ENCODE data around the gene GSTO2.
"Not testable (repeated sequence)": the region's sequence is repeated elsewhere in the genome, so short reads cannot be mapped to it uniquely, and the experiment has no call there.

Gene GSTO2

DNA sequence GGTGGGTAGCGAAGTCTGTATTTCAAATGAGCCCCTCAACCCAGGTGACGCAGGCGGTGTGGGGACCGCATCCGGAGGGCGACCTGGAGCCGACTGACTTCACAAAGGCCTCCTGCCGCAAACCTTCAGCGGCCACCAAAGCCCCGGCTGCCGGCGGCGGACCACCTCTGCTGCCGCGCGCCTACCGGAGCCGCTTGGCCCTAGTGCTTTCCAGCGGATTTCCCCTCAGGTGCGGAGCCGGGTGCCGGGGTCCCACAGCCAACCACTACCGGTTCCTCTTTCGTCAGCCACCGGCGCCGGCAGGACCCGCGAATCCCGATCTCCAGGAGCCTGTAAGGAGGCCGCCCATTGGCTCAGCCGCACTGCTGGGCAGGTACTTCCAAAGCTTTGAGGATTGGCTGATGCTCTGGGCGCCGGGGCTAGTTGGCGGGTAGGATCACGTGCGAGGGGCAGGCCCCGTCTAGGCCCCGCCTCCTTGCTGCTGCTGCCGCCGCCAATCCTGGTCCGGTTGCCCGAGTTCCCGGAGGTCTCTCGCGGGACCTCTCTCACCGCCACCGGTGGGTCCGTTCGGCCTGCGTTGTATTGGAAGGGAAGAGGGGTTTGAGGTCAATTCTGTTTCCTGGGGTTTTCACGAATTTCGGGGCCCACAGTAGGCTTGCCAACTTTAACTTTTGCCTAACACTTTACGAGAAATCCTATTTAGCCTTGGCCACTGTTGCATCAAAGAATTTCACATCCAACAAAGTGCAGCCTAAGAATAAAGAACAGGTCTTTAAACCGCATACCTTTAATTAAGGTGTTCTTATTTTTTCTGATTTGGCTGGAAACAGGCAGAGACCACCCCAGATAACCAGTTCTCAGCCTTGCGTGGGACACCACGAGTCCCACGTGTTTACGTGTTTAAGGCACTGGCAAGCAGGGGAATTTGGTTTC, at the start of gene GSTO2:
Gene GSTO2 (plus strand): TSS at position 472 of the 933 bp plus-strand sequence. CDS start 5,732 bp downstream, outside the sequence.
- DNase-seq = peak; percentile 95

DNA sequence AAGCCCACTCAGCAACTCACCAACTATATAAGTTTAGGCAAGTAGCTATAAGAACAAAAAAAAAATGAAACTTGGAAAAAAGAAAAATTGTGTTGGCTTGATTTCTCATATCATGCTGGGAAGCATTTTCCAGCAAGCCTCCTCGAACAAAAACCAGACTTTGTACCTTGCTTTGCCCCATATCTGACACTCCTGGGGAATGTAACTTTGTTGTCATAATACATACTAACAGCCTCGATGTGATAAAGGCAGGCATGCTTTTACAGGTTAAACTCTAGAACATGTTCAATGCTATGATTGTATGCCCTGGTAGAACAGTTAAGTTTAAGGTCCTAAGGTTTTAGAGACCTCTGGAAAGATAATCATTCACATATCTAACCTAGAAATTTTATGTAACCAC, 48.5 kb upstream of the GSTO2 start:
- DNase-seq = no peak

DNA sequence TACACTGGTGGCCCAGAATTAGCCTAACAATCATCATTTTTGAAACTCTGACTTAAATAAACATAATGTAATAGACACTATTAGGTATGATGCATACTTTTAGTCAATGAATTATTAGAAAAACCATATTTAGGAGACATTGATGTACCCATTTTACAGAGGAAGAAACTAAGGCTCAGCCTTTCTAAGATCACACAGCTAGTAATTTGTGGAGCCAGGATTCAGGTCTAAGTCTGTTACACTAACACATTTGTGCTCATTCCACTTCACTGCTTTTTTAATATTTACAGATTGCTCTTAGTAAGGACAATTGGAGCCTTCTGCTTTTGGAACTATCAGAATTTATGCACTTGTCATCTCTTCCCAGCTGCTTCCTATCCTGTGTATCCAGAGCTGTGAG, 45.7 kb upstream of the GSTO2 start:
- no peak for DNase-seq

DNA sequence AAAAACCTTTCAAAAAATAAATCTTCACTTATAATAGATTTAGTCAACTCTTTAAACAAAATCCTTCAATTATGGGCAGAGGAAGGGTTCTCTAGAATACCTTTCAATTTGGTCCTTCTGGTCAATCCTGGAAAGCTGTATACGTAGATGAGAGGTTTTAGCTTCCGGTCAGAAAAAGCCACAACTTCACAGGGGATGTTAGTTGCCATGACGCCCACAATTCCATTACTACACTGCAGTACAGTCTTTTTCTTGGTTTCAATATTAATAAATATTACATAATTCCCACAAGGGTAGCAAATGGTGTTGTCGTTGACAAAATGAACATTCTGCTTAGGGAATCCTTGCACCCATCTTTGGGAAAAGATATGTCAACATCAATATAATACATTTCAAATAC, 38.5 kb upstream of the GSTO2 start:
- no peak for DNase-seq

DNA sequence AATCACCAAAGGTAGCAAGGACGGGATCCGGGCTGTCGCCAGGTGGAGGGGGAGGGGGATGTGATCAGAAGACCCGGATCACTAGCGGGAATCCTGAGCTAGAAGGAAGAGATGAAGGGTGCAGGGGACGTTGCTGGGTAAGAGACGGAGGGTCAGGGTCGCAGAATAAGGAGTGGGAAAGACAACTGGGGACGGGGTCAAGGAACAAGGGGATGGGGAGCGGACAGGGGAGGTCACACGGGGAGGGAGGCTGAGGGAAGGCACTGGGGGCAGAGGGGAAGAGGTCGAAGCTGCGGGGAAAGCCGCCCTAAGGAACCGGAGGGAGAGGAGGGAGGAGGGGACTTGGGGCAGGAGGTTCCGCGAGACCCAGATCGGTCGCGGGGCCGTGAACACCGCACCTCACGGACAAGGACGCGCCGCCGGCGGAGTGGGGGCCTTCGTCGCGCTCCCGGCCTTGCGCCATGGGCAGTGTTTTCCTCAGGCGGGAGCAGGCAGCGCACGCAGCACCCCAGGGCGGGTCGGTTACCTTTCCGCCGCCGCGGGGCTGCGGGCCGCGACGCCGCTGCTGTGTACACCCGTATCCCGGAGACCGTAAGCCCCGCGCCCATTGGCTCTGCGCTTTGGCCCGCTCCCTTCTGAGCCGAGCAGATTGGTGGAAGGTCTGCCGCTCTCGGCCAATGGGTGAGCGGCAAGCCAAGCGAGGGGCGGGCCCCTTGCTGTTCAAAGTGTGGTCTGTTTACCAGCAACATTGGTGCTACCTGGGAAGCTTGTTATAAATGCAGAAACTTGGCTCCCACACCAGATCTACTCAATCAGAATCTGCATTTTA, 37.0 kb upstream of the GSTO2 start, which contains the start of gene CFAP43:
Gene CFAP43 (minus strand): TSS at position 581 of the 829 bp plus-strand sequence. CDS start 118 bp downstream, at position 463.
- peak; percentile 79 for DNase-seq

DNA sequence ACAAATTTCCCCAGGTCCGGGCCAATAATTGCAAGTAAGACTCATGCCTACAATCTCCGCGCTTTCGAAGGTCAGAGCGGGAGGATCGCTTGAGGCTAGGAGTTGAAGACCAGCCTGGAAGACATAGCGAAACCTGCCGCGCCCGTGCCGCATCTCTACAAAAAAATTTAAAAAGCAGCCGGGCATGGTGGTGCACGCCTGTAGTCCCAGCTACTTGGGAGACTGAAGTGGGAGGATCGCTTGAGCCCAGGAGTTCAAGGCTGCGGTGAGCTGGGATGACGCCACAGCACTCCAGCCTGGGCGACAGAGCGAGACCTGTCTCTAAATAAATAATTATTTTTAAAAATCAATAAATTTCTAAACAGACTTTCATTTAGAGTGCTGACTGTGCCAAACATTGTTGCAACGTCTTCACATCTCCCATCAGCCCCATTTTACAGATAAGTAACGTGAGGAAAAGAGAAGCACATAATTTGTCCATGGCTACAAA, 36.3 kb upstream of the GSTO2 start:
- DNase-seq = no peak

DNA sequence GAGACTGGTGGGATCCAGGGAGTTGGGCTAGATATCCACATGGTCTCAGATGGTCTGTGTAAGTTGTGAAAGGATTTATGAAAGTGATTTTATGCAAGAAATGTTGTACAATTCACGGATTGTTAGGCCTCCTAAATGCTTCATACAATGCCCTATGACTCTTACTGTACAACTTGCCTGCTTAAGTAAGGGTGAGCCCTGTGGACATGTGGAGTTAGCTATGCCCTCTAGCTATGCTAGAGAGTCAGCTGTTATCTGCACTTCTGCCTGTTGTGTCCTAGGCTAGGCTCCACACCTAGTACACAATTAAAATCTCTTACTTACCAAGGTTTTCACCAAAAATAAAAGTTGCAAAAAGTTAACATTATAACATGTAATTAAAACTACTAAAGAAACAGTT, 35.2 kb upstream of the GSTO2 start:
- no peak for DNase-seq

DNA sequence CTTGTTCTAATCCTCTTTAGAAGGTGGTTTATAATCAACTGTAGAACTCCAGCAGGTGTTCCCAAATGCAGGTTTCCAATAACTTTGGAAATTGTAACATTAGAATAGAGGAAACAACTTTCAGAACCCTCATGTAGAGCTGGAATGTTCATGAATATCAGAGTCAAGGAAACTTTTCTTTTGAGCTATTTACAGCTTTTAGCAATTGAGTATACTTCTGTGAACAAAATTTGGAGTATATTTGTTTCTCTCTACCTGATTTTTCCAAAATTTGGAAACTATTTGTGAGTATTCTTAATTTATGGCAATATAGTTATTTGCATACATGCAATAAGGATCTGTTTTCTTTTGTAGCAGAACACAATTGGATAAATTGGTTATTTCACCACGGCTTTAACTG, 34.0 kb upstream of the GSTO2 start:
- DNase-seq = no peak

DNA sequence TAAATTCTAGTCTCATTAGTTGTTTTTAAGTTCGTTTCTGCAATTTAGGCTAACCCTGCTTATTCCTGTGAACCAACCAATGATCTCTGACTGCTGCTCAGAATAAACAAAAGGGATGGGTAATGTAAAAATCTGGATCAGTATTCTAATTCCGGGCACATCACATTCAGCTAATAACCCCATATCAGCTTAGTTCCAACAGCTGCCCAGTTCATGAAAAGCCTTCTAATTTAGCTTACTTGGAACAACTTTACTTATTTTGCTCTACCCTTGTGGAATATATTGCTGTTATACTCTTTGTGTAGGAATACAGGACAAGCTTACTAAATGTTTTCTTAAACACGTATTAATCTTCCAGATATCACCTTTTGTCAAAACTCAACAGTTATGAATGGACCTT, 33.2 kb upstream of the GSTO2 start:
- DNase-seq = no peak

DNA sequence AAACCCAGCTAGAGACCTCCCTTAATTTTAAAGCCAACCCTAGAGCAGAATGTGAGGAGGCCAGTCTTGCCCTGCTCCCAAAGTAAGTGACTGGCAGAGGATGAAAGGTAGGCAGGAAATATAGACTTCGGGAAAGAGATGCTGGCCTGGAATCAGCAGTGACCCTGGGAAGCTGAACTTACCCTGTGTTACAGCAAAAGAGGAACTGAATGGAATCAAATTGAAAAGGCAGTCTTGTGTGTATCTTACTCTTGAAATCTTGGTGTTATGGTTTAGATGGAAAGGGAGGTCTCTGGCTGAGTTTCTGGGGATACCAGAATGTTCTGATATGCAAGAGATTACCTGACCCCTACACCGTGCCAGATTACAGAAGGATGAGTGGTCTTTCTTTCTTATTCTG, 28.9 kb upstream of the GSTO2 start:
- no peak for DNase-seq

DNA sequence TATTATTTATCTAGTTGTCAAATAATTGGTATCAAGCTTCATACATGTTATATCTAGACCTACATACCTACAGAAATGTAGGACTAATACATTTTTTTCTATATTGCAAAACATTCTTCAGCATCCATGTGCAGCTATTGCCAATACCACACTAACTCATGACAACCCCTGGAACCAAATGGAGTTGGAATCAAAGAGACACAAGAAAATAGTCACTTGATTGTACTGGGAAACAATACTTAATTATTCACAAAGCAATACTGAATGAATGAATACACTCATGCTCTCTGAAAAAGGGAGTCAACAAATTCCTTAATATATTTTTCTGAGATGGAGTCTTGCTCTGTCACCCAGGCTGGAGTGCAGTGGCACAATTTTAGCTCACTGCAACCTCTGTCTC, 26.4 kb upstream of the GSTO2 start:
- no peak for DNase-seq

DNA sequence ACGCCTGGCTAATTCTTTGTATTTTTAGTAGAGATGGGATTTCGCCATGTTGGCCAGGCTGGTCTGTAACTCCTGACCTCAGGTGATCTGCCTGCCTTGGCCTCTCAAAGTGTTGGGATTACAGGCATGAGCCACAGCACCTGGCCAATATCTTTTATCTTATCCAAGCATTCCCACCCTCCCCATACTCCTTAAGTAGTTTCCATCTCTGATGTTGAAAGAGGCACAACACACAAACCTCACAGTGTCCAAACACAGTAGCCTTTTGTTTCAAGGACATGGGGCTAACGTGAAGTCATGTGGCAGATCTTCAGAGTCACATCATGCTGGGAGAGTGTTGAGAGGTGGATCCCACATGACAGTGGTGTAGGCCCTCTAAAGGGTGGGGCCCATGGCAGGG, 26.0 kb upstream of the GSTO2 start:
- not testable (repeated sequence) for DNase-seq

DNA sequence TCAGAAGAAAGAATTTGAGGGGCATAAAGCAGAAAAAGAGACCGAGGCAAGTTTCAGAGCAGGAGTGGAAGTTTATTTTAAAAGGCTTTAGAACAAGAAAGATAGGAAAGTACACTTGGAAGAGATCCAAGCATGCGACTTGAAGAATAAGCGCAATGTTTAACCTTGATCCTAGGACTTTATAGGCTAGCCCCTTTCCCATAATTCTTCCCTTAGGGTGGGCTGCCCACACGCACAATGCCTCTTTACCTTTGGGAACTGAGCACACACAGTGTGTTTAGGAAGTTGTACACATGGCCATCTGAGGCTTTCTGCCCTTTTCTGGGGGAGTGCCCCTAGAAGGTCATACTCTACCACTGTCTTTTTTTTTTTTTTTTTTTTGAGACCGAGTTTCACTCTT, 25.5 kb upstream of the GSTO2 start:
- DNase-seq = no peak

DNA sequence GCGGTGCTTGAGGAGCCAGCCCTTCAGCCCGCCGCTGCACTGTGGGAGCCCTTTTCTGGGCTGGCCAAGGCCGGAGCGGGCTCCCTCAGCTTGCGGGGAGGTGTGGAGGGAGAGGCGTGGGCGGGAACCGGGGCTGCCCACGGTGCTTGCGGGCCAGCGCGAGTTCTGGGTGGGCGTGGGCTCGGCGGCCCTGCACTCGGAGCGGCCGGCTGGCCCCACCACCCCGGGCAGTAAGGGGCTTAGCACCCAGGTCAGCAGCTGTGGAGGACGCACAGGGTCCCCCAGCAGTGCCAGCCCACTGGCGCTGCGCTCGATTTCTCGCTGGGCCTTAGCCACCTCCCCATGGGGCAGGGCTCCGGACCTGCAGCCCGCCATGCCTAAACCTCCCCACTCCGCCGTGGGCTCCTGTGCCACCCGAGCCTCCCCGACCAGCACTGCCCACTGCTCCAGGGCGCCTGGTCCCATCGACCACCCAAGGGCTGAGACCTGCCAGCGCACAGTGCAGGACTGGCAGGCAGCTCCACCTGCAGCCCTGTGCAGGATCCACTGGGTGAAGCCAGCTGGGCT, 23.8 kb upstream of the GSTO2 start:
- DNase-seq = no peak

DNA sequence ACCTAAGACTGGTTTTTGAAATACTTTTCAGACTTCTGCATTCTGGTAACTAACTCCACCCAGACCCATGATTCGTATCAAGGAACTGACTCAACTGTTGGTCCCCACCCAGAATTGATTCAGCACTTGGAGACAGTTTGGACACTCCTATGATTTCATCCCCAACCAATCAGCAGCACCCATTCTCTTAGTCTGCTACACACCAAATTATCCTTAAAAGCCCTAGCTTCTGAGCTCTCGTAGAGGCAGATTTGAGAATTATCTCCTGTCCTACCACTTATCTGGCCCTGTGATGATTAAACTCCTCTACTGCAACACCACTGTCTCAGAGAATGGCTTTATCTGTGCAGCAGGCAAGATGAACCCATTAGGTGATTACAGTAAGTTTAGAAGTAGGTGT, 22.0 kb upstream of the GSTO2 start:
- no peak for DNase-seq

DNA sequence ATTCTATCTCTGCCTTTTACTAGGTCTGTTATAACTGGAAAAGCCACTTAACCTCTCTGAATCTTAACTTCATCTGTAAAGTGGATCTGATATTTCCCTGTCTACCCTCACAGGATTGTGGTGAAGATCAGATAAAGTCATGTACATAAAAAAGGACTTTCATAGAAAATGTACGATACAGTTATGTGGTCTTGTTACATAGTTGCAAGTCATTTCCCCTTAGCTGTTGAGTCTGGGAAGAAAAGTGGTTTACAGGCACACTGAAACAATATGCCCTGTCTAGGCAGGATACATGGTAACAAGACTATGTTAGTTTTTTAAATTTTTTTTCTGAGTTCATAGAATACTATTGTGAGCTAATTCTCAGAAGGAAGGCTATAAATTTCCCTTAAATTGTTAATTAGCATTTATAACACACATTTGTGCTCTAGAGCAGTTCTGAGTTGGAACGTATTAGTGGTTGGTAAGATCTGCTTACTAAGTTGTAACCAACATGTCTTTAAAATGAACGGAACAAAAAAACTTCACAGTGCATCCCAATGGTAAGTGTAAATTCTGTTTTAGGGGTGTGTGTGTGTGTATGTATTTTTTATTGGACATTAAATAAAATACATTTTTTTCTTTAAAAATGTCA, 21.4 kb upstream of the GSTO2 start:
- no peak for DNase-seq

DNA sequence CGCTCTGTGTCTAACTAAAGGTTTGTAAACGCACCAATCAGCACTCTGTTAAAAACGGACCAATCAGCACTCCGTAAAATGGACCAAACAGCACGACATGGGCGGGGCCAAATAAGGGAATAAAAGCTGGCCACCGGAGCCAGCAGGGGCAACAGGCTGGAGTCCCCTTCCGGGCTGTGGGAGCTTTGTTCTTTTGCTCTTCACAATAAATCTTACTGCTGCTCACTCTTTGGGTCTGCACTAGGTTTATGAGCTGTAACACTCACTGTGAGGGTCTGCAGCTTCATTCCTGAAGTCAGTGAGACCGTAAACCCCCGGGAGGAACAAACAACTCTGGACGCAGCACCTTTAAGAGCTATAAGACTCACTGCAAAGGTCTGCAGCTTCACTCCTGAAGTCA, 20.1 kb upstream of the GSTO2 start:
- DNase-seq = not testable (repeated sequence)

DNA sequence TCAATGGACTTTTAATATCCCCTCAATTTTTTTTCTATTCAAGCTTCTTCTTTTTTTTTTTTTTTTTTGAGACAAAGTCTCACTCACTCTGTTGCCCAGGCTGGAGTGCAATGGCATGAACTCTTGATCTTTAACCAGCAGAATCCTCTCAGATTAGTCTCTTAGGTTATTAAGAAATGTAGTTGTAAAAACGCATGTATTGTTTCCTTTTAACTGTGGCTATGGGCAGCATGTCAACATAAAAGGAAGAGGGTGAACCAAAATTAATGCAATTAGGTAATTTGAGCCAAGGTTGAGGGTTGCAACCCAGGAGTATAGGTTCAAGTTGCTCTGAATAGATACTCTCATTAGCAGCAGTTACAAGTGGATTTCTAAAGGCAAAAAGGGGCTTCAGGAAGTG, 18.6 kb upstream of the GSTO2 start:
- no peak for DNase-seq

DNA sequence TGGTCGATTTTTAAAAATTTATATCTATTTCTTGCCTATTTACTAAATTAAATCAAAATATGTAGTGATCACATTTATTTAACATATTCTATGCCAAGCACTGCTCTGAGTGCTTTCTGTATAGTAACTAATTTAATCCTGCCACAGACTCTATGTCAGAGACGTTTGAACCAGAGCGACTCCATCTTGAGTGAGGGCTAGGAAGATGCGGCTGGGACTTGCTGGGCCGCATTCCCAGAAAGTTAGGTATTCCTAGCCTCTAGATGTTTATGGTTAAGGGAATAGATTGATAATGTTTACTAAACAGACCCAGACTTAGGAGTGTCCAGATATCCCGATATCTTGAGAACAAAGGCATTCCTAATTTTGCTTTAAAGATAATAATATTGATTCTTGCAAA, 17.5 kb upstream of the GSTO2 start:
- DNase-seq = no peak

DNA sequence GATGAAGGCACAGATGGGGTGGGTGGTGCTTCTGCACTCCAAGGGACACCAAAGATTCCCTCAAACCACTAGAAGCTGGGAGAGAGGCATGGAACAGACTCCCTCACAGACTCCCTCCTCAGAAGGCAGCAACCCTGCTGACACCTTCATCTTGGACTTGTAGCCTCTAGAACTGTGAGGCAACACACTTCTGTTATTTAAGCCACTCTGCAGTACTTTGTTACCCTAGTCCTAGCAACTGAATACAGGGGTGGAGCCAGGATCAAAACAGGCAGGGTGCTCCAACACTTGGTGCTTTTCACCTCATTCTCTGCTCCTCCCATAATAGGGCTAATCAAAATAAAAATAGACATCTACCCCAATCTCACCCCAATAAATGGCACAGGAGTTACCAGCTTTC, 16.6 kb upstream of the GSTO2 start:
- no peak for DNase-seq

DNA sequence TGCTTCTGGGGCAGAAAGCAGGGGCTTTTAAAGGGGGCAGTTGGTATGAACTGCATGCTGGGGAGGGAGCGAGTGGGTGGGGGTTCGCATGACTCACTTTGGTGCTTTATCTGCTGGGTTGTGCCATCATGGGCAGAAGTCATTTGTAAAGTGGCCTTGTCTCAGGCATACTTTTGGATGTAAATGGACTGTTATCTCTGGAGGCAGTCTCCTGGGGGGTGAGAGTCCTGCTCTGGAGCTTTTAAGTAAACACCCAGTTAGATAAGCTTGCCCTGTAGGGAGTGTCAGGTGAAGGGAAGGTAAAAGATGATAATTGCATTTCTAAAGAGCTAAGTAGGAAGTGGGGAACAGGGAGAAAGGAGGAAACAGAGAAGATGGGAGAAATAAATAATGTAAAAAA, 15.9 kb upstream of the GSTO2 start:
- DNase-seq = no peak

DNA sequence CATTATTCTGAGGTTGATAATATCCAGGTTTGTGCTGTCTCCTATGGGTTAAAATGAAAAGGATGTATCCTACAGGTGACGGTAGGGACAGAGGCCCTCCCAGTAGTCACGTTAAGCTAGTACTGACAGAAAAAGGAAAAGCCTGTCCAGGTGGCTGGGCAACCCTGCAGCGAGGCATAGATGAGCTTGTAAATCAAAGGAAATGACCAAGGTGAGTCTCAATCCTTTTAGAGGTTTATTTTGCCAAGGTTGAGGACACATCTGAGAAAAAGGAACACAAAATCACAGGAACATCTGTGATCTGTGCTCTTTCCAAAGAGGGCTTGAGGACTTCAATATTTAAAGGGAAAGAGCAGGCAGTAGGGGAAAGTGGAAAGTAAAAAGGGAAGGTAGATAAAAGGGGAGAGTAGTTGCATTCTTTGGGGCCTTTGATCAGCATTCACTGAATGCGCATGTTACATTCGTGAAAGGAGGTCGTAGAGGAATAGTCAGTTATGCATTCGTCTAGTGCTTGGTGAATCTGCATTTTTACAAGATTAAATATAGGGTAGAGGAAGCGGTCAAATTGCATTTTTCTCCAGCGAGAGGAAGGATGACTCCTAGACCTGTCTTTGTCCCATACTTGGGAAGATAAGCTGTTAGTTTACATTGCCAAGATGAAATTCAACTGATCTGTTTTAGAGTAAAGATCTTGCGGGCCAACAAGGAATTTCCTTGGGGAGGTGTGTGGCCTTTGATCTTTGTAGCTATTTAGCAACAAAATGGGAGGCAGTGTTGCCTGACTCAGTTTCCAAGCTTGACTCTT, 15.2 kb upstream of the GSTO2 start:
- DNase-seq = no peak
